K562 (cell line): ENCODE results near the gene SHTN1. TPM values are rescaled to one million over a fixed set of nuclear protein-coding genes. Genes with fewer than 3 reads are reported as not detected.

Experiments used
- ATAC-seq: fragments of 200-7000 bp; cut with Tn5 transposase; 3 replicates; pipeline ENCODE4 v1.9.1; 2020; ENCODE audit warnings: moderate library complexity
- BruUV-seq: library from RNA; stranded (reverse); fragments of 400-500 nt; replicated peaks from 2 replicates; lab custom pipeline; 2021; lab: Mats Ljungman, UMichigan
- CTCF ChIA-PET: fragments of 300-600 bp; formaldehyde crosslinking; extraction: SDS; loops from one replicate; lab custom pipeline; 2021; ENCODE audit warnings: low intra/inter-chr PET ratio; lab: Yijun Ruan, JAX
- POLR2A ChIA-PET: fragments of 300-600, 350-650 bp; sonication (Branson Sonifier 250); formaldehyde crosslinking; extraction: SDS; loops from one replicate; lab custom pipeline; 2021; ENCODE audit warnings: antibody characterized with exemption, inconsistent platforms; lab: Yijun Ruan, JAX
- DNase-seq, 4 experiments: peaks; one replicate each; pipeline versions ENCODE4 v3.0.0 to v3.0.0-alpha.2; 2011 to 2018; ENCODE audit warnings: low spot score in 3 of 4, mixed read lengths in 3 of 4; ENCODE audit errors: extremely low read depth in 1 of 4
- FAIRE-seq: peaks from 2 replicates; lab custom pipeline; 2011; peaks lifted over from hg19 to GRCh38; lab: Jason Lieb, UNC
- H2AFZ ChIP-seq: 2 replicates; pipeline ENCODE4 v1.6.0; 2011; ENCODE audit warnings: low read depth, low read length, control low read depth, inconsistent platforms
- H3K27ac ChIP-seq: fragments of 200-600 bp; 3 replicates; pipeline ENCODE4 v1.8.0; 2011; ENCODE audit warnings: low read depth, mild to moderate bottlenecking, control low read depth, inconsistent platforms, low read length, moderate library complexity, mixed read lengths; ENCODE audit errors: extremely low read depth
- H3K27me3 ChIP-seq, 2 experiments: fragments of 300-600 bp in 1 of 2; 2 replicates in 1 of 2; 3 replicates in 1 of 2; pipeline versions ENCODE4 v1.6.0 to v1.8.0; 2011; ENCODE audit warnings: inconsistent platforms in 2 of 2, low read length in 2 of 2, mild to moderate bottlenecking in 1 of 2, mixed read lengths in 1 of 2, moderate library complexity in 1 of 2; ENCODE audit not compliant: control insufficient read depth in 2 of 2, insufficient read depth in 2 of 2
- H3K36me3 ChIP-seq: fragments of 300-600 bp; 3 replicates; pipeline ENCODE4 v1.8.0; 2011; ENCODE audit warnings: mild to moderate bottlenecking, low read length, inconsistent platforms; ENCODE audit not compliant: control insufficient read depth, insufficient read depth
- H3K4me1 ChIP-seq, 2 experiments: fragments of 200-600 bp in 1 of 2; replicated peaks in 1 of 2; 2 replicates in 1 of 2; 3 replicates in 1 of 2; pipeline versions ENCODE4 v1.5.1 to v1.8.0; 2011; ENCODE audit warnings: inconsistent platforms in 2 of 2, low read length in 2 of 2, mild to moderate bottlenecking in 1 of 2, mixed read lengths in 1 of 2, moderate library complexity in 1 of 2; ENCODE audit not compliant: control insufficient read depth in 2 of 2, insufficient read depth in 2 of 2
- H3K4me2 ChIP-seq: 2 replicates; pipeline ENCODE4 v1.6.1; 2011; ENCODE audit warnings: low read length, control low read depth, inconsistent platforms, mixed read lengths; ENCODE audit not compliant: insufficient read depth
- H3K4me3 ChIP-seq: fragments of 200-600 bp; sonication (generic), shearing (Covaris generic); 2 replicates; pipeline ENCODE4 v1.5.1; 2016; ENCODE audit warnings: control low read depth, inconsistent platforms
- H3K79me2 ChIP-seq: fragments of 200-600 bp; 3 replicates; pipeline ENCODE4 v1.8.0; 2011; ENCODE audit warnings: low read length, inconsistent platforms; ENCODE audit not compliant: control insufficient read depth, insufficient read depth
- H3K9ac ChIP-seq, 2 experiments: 2 replicates each; pipeline versions ENCODE4 v1.6.0 to v1.6.1; 2011; ENCODE audit warnings: low read depth in 2 of 2, low read length in 2 of 2, control low read depth in 1 of 2, inconsistent platforms in 1 of 2, mild to moderate bottlenecking in 1 of 2, mixed read lengths in 1 of 2; ENCODE audit not compliant: insufficient read depth in 1 of 2
- H3K9me1 ChIP-seq: one replicate; pipeline ENCODE4 v1.6.0; 2011; ENCODE audit warnings: inconsistent platforms, mild to moderate bottlenecking, low read length, moderate library complexity; ENCODE audit not compliant: control insufficient read depth, insufficient read depth
- H3K9me3 ChIP-seq: replicated peaks from 2 replicates; pipeline ENCODE4 v1.5.1; 2011; ENCODE audit warnings: low read depth, low read length, inconsistent platforms; ENCODE audit not compliant: control insufficient read depth, insufficient read depth
- H4K20me1 ChIP-seq: replicated peaks from 2 replicates; pipeline ENCODE4 v1.6.1; 2011; ENCODE audit warnings: low read length, inconsistent platforms, mixed read lengths; ENCODE audit not compliant: control insufficient read depth, insufficient read depth
- SIX5 ChIP-seq, 2 experiments: IDR thresholded peaks; 2 replicates each; pipeline ENCODE4 v1.6.1; 2011; ENCODE audit warnings: low read length in 2 of 2, borderline replicate concordance in 1 of 2, low read depth in 1 of 2, mild to moderate bottlenecking in 1 of 2, moderate library complexity in 1 of 2; ENCODE audit not compliant: insufficient read depth in 1 of 2
- ZNF449 ChIP-seq: fragments of 250-450 bp; sonication (Bioruptor Pico); IDR thresholded peaks from 2 replicates; pipeline ENCODE4 v1.8.0; 2022; ENCODE audit warnings: moderate library complexity, mild to moderate bottlenecking, inconsistent platforms
- WGBS: fragments of 100-300 bp; shearing (Covaris generic); methylation state at CpG from one replicate; pipeline ENCODE4 v1.1.6; 2016; ENCODE audit warnings: low coverage, mixed read lengths; ENCODE audit not compliant: insufficient coverage; ENCODE audit errors: missing lambda C conversion rate; 5-methylcytosine and 5-hydroxymethylcytosine counted together
- in situ Hi-C: fragments of 300-500 bp; cut with MboI; formaldehyde crosslinking; loops from 4 replicates; pipeline ENCODE4 v1.15.0; 2018; ENCODE audit warnings: inconsistent platforms, mixed read lengths
- intact Hi-C: fragments of 100-400 bp; cut with micrococcal nuclease; formaldehyde crosslinking; loops from 2 replicates; pipeline ENCODE4 v1.14.2; 2022
- polyA plus RNA-seq, 8 experiments: library from polyadenylated mRNA; depleted of rRNA in 4 of 8; stranded (reverse) in 5 of 8; unstranded in 3 of 8; fragments of >200 nt; fragmentation: Nextera tagmentation in 2 of 8; fragmentation: Illumina TruSeq in 1 of 8; extraction: Ambion mirVana in 2 of 8; extraction: Trizol in 1 of 8; gene quantifications; 2 replicates each; pipeline versions ENCODE4 v1.2.1 to v1.2.3, GENCODE V29; 2011 to 2014; ENCODE audit warnings: inconsistent platforms in 1 of 8, missing spikeins in 1 of 8
- total RNA-seq, 7 experiments: library from RNA; depleted of rRNA in 6 of 7; stranded (reverse); fragments of >200 nt in 6 of 7; fragmentation: Illumina TruSeq in 2 of 7; extraction: Trizol in 2 of 7; gene quantifications; 2 replicates each; pipeline versions ENCODE4 v1.2.1 to v1.2.3, GENCODE V29; 2011 to 2021; ENCODE audit warnings: low replicate concordance in 1 of 7

SHTN1 gene
- total and polyA plus RNA-seq, 9 of the 15 experiments (the other 6 are each of a cell fraction or from before 2014, with no cell fraction given): 5.4 to 21.3 (median 13.3) TPM

GRCh38 chr10:116992183-116992582 lies 12.8 kb downstream of the SHTN1 start:
- in situ Hi-C loops: no loop called here
- ATAC-seq (no peak), DNase-seq (no peak), FAIRE-seq (no peak)
- WGBS: 71% methylated on average over 1 of the region's 1 CpG
- ChIA-PET POLR2A (interaction anchor here (0.8 to 1.4 kb wide), 2 partner anchors 8 to 12 kb away, joined by 3 to 5 read pairs; partner anchors contain the start of gene SHTN1), CTCF (no interaction called here)
- no peaks in the 10 kb centered on the region for H3K27me3 ChIP-seq
- H3K27ac ChIP-seq: no peak overlapping the region
- H3K4me2 ChIP-seq: no peak overlapping the region
- no peak overlapping the region for H3K4me3 ChIP-seq
- H4K20me1 ChIP-seq: no peaks in the 10 kb centered on the region; the same call in 1 of the 2 replicates
- TF ChIP-seq SIX5 (IDR thresholded peaks at IDR 0.05; ENCODE audit: borderline replicate concordance in 1 of 2, insufficient read depth in 1 of 2, low read depth in 1 of 2, low read length in 2 of 2): no peak
- no peaks in the 10 kb centered on the region for H3K4me1 ChIP-seq
- peaks cover 62% of the 10 kb centered on the region for H3K79me2 ChIP-seq
- H3K9ac ChIP-seq: no peak overlapping the region
- H2AFZ ChIP-seq: no peak overlapping the region
- BruUV-seq: no TSS peak
- no peaks in the 10 kb centered on the region for H3K9me1 ChIP-seq
- 0 out of 3 replicates have a peak, but pooled peaks cover 4% of the 10 kb centered on the region for H3K36me3 ChIP-seq
- no peaks in the 10 kb centered on the region for H3K9me3 ChIP-seq
- intact Hi-C loops: no loop called here

DNA sequence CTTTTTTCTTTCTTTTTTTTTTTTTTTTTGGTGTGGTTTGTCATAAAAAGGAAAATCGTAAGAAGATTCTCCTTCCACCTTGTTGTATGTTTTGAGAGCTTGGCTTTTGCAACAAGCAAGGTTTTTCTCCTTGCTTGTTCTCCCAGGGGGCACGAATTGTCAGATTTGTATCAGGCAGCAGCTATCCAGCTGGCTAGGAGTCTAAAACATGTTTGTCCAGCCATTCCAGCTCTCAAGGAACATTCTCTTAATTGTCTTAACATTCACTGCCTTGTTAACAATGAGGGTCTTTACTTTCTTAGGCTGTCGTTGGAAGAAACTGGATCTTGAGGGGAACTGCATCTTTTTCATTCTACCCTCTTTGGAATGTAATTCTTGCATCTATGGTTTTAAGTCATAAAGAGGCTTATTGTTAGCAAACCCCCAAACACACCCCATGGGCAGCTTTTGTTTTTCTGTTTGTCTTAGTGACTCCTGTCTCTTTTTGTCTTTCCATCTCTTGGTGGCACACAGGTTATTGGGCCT lies 14.6 kb downstream of the SHTN1 start:
- Histone ChIP-seq H3K36me3 (0 out of 3 replicates have a peak, but pooled peaks cover 4% of the 10 kb centered on the region), H3K4me1 (no peaks in the 10 kb centered on the region), H3K27ac (no peak overlapping the region), H3K9me1 (no peaks in the 10 kb centered on the region), H3K27me3 (no peaks in the 10 kb centered on the region), H3K4me2 (no peak overlapping the region), H3K9me3 (no peaks in the 10 kb centered on the region), H3K4me3 (no peak overlapping the region), H3K79me2 (peaks cover 58% of the 10 kb centered on the region), H4K20me1 (no peaks in the 10 kb centered on the region; the same call in 1 of the 2 replicates), H2AFZ (no peak overlapping the region), H3K9ac (no peak overlapping the region)
- in situ Hi-C loops: no loop called here
- POLR2A ChIA-PET: interaction anchor here (1.2 to 1.6 kb wide), 2 partner anchors 8 to 14 kb away, joined by 3 to 4 read pairs; partner anchors contain the start of gene SHTN1
- no peak for TF ChIP-seq ZNF449 (CRISPR knock-in tag)
- DNase-seq (no peak), FAIRE-seq (no peak), ATAC-seq (no peak)
- CTCF ChIA-PET: no interaction called here
- 74% methylated on average over 2 of the region's 3 CpGs for WGBS
- no TSS peak for BruUV-seq
- intact Hi-C loops: no loop called here
